ENCODE data around the gene PACSIN2.
"Not testable (repeated sequence)": the region's sequence is repeated elsewhere in the genome, so short reads cannot be mapped to it uniquely, and the experiment has no call there.

The PACSIN2 gene

GRCh38 chr22:43004362-43005035 lies 10.4 kb downstream of the PACSIN2 start:
- Mint-ChIP-seq H3K4me1 (peaks cover 95% of the 10 kb centered on the region), H3K27ac (peak overlapping the region in 1 of 2 donors; percentile 72), H3K9me3 (no peaks in the 10 kb centered on the region), H3K4me3 (peak overlapping the region; percentile 24 to 31), H3K27me3 (no peaks in the 10 kb centered on the region)
- ATAC-seq (peak; percentile 60), DNase-seq (peak in 1 of 2 donors; percentile 21)

- Mint-ChIP-seq H3K27ac (no peak overlapping the region), H3K9me3 (no peaks in the 10 kb centered on the region), H3K4me1 (peaks cover 97% of the 10 kb centered on the region), H3K4me3 (peak overlapping the region; percentile 27 to 40), H3K27me3 (no peaks in the 10 kb centered on the region)
- no peak for DNase-seq
- no peak for ATAC-seq
Measured at GRCh38 chr22:43002202-43002586, 12.8 kb downstream of the PACSIN2 start.

GRCh38 chr22:43001271-43002201 lies 13.4 kb downstream of the PACSIN2 start:
- H3K9me3 Mint-ChIP-seq: no peaks in the 10 kb centered on the region
- peak overlapping the region; percentile 27 to 40 for H3K4me3 Mint-ChIP-seq
- H3K27ac Mint-ChIP-seq: peak overlapping the region; percentile 55 to 64
- no peaks in the 10 kb centered on the region for H3K27me3 Mint-ChIP-seq
- peak; percentile 28 for ATAC-seq
- H3K4me1 Mint-ChIP-seq: peaks cover 93% of the 10 kb centered on the region
- DNase-seq: peak in 1 of 2 donors; percentile 27

- Mint-ChIP-seq H3K27me3 (no peaks in the 10 kb centered on the region), H3K9me3 (no peaks in the 10 kb centered on the region), H3K27ac (peak overlapping the region; percentile 64 to 92), H3K4me3 (peak overlapping the region; percentile 27 to 67), H3K4me1 (peaks cover 88% of the 10 kb centered on the region)
- ATAC-seq (peak; percentile 80), DNase-seq (peak in 1 of 2 donors; percentile 47)
Measured at GRCh38 chr22:43000441-43001175, 14.3 kb downstream of the PACSIN2 start.

- Mint-ChIP-seq H3K27ac (peak overlapping the region in 1 of 2 donors; percentile 47), H3K4me3 (no peak overlapping the region), H3K27me3 (no peaks in the 10 kb centered on the region), H3K4me1 (peaks cover 70% of the 10 kb centered on the region), H3K9me3 (no peaks in the 10 kb centered on the region)
- ATAC-seq (no peak), DNase-seq (no peak)
Measured at GRCh38 chr22:42997582-42998090, 17.3 kb downstream of the PACSIN2 start.

GRCh38 chr22:42996646-42997365 lies 18.1 kb downstream of the PACSIN2 start:
- ATAC-seq (no peak), DNase-seq (no peak)
- Mint-ChIP-seq H3K27me3 (no peaks in the 10 kb centered on the region), H3K27ac (no peak overlapping the region), H3K4me1 (peaks cover 61% of the 10 kb centered on the region), H3K4me3 (no peak overlapping the region), H3K9me3 (no peaks in the 10 kb centered on the region)

GRCh38 chr22:42995654-42996053 lies 19.3 kb downstream of the PACSIN2 start:
- peaks cover 57% of the 10 kb centered on the region for H3K4me1 Mint-ChIP-seq
- not testable (repeated sequence) for H3K9me3 Mint-ChIP-seq, H3K27me3 Mint-ChIP-seq, H3K4me3 Mint-ChIP-seq, DNase-seq, ATAC-seq, H3K27ac Mint-ChIP-seq

- no peaks in the 10 kb centered on the region for H3K9me3 Mint-ChIP-seq
- DNase-seq: no peak
- H3K4me1 Mint-ChIP-seq: peaks cover 51% of the 10 kb centered on the region
- no peak overlapping the region for H3K4me3 Mint-ChIP-seq
- ATAC-seq: no peak
- no peaks in the 10 kb centered on the region for H3K27me3 Mint-ChIP-seq
- no peak overlapping the region for H3K27ac Mint-ChIP-seq
Measured at GRCh38 chr22:42994917-42995562, 19.9 kb downstream of the PACSIN2 start.

- Mint-ChIP-seq H3K4me3 (no peak overlapping the region), H3K9me3 (no peaks in the 10 kb centered on the region), H3K27ac (no peak overlapping the region), H3K4me1 (peaks cover 45% of the 10 kb centered on the region), H3K27me3 (no peaks in the 10 kb centered on the region)
- DNase-seq: no peak
- no peak for ATAC-seq
Measured at GRCh38 chr22:42994276-42994916, 20.6 kb downstream of the PACSIN2 start.

GRCh38 chr22:42993651-42994275 lies 21.2 kb downstream of the PACSIN2 start:
- Mint-ChIP-seq H3K4me1 (peaks cover 38% of the 10 kb centered on the region), H3K9me3 (no peaks in the 10 kb centered on the region), H3K4me3 (no peak overlapping the region), H3K27me3 (no peaks in the 10 kb centered on the region), H3K27ac (no peak overlapping the region)
- no peak for ATAC-seq
- DNase-seq: no peak

- Mint-ChIP-seq H3K27me3 (no peaks in the 10 kb centered on the region), H3K27ac (no peak overlapping the region), H3K4me3 (no peak overlapping the region), H3K4me1 (peaks cover 31% of the 10 kb centered on the region), H3K9me3 (no peaks in the 10 kb centered on the region)
- ATAC-seq (no peak), DNase-seq (no peak)
Measured at GRCh38 chr22:42992886-42993479, 22.0 kb downstream of the PACSIN2 start.

- ATAC-seq (no peak), DNase-seq (no peak)
- H3K9me3 Mint-ChIP-seq: no peaks in the 10 kb centered on the region
- no peak overlapping the region for H3K27ac Mint-ChIP-seq
- no peaks in the 10 kb centered on the region for H3K27me3 Mint-ChIP-seq
- peaks cover 25% of the 10 kb centered on the region for H3K4me1 Mint-ChIP-seq
- H3K4me3 Mint-ChIP-seq: no peak overlapping the region
Measured at GRCh38 chr22:42992092-42992491, 22.9 kb downstream of the PACSIN2 start.

GRCh38 chr22:42991010-42991651 lies 23.8 kb downstream of the PACSIN2 start:
- Mint-ChIP-seq H3K4me3 (no peak overlapping the region), H3K27me3 (no peaks in the 10 kb centered on the region), H3K4me1 (peaks cover 29% of the 10 kb centered on the region), H3K27ac (no peak overlapping the region), H3K9me3 (no peaks in the 10 kb centered on the region)
- DNase-seq (no peak), ATAC-seq (no peak)
